CD4-positive, alpha-beta T cell treated with Interleukin-15 for 1 hour (primary cell): ENCODE measurements around the gene SIX3.

Source experiments
- DNase-seq: peaks from one replicate; pipeline ENCODE4 v3.0.0-alpha.2; 2020

Gene SIX3

GRCh38 chr2:44959855-44960254 lies 18.4 kb downstream of the SIX3 start:
- DNase-seq = no peak

- no peak for DNase-seq
Observed at GRCh38 chr2:44960871-44961270, 19.4 kb downstream of the SIX3 start.

GRCh38 chr2:44962176-44962695 lies 20.7 kb downstream of the SIX3 start:
- no peak for DNase-seq

- no peak for DNase-seq
Observed at GRCh38 chr2:44964752-44965236, 23.3 kb downstream of the SIX3 start.

- no peak for DNase-seq
Observed at GRCh38 chr2:44965684-44966083, 24.2 kb downstream of the SIX3 start.

GRCh38 chr2:44967056-44967455 lies 25.6 kb downstream of the SIX3 start:
- DNase-seq = no peak

- DNase-seq = no peak
Observed at GRCh38 chr2:44967727-44968432, 26.4 kb downstream of the SIX3 start.

GRCh38 chr2:44969936-44970335 lies 28.4 kb downstream of the SIX3 start:
- DNase-seq = no peak

GRCh38 chr2:44970846-44971450 lies 29.4 kb downstream of the SIX3 start:
- DNase-seq = no peak

GRCh38 chr2:44972771-44973535 lies 31.5 kb downstream of the SIX3 start:
- DNase-seq = no peak

- no peak for DNase-seq
Observed at GRCh38 chr2:44974064-44974715, 32.7 kb downstream of the SIX3 start.

GRCh38 chr2:44975571-44976450 lies 34.3 kb downstream of the SIX3 start:
- no peak for DNase-seq

GRCh38 chr2:44979581-44979980 lies 38.1 kb downstream of the SIX3 start:
- no peak for DNase-seq

GRCh38 chr2:44980751-44981713 lies 39.5 kb downstream of the SIX3 start:
- DNase-seq = no peak

- DNase-seq = peak; percentile 31
Observed at GRCh38 chr2:44981714-44982108, 40.2 kb downstream of the SIX3 start.

GRCh38 chr2:44983836-44984604 lies 42.5 kb downstream of the SIX3 start:
- DNase-seq = no peak

GRCh38 chr2:44989176-44989575 lies 47.7 kb downstream of the SIX3 start:
- DNase-seq = no peak

- no peak for DNase-seq
Observed at GRCh38 chr2:44994377-44994776, 52.9 kb downstream of the SIX3 start.
